Transverse colon (tissue), 3 donors: ENCODE results near the gene IL36RN.

ENCODE experiments used
- EP300 ChIP-seq: sonication (generic); formaldehyde crosslinking; IDR thresholded peaks from one replicate; pipeline ENCODE4 v1.6.1; 2017; ENCODE audit warnings: antibody characterized with exemption, low read depth
- POLR2A ChIP-seq: fragments of 450-650 bp; IDR thresholded peaks from one replicate; pipeline ENCODE4 v1.6.1; 2016; ENCODE audit warnings: antibody characterized with exemption, mild to moderate bottlenecking, moderate library complexity
- TF ChIP-seq, protein P1 (sequence below), 5 experiments: fragments of 200-600 bp in 3 of 5; fragments of 450-650 bp in 2 of 5; sonication (generic) in 3 of 5; IDR thresholded peaks; 1 replicate in 2 of 5; 2 replicates in 3 of 5; pipeline ENCODE4 v1.5.1; 2016 to 2017; ENCODE audit warnings: antibody characterized with exemption in 5 of 5, inconsistent platforms in 3 of 5, mild to moderate bottlenecking in 2 of 5, moderate library complexity in 1 of 5

DNA sequence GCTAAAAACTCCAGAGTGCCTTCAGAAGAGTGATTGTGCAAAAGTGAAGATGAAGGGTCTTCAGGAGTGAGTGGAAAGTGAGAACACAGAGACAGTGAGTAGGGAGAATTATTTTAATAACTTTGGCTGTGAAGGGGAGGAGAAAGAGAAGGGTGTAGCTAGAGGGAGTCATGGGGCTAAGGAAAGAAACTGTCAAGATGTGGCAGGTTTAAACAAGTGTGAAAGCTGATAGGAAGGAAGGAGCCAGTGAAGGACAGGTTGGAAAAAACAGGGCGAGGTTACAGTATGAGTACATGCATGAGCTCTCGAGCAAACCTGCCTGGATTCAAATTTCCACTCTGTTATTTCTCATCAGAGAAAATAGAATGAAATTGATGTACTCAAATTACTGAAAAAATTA lies 26.5 kb downstream of the IL36RN start:
- TF ChIP-seq, protein P1, sequence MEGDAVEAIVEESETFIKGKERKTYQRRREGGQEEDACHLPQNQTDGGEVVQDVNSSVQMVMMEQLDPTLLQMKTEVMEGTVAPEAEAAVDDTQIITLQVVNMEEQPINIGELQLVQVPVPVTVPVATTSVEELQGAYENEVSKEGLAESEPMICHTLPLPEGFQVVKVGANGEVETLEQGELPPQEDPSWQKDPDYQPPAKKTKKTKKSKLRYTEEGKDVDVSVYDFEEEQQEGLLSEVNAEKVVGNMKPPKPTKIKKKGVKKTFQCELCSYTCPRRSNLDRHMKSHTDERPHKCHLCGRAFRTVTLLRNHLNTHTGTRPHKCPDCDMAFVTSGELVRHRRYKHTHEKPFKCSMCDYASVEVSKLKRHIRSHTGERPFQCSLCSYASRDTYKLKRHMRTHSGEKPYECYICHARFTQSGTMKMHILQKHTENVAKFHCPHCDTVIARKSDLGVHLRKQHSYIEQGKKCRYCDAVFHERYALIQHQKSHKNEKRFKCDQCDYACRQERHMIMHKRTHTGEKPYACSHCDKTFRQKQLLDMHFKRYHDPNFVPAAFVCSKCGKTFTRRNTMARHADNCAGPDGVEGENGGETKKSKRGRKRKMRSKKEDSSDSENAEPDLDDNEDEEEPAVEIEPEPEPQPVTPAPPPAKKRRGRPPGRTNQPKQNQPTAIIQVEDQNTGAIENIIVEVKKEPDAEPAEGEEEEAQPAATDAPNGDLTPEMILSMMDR (IDR thresholded peaks at IDR 0.05): no peak
- TF ChIP-seq POLR2A: no peak
- no peak for TF ChIP-seq EP300
